DND-41 (cell line): ENCODE data around the gene CYP19A1.

Experiments used
- EZH2 ChIP-seq: IDR thresholded peaks from 3 replicates; pipeline ENCODE4 v1.6.1; 2012; ENCODE audit warnings: borderline replicate concordance, low read depth, mild to moderate bottlenecking, moderate library complexity, low read length, inconsistent platforms; ENCODE audit not compliant: severe bottlenecking
- TF ChIP-seq, protein P1 (sequence below): IDR thresholded peaks from 2 replicates; pipeline ENCODE4 v1.5.1; 2012; ENCODE audit warnings: borderline replicate concordance, low read length, moderate library complexity, mild to moderate bottlenecking; ENCODE audit not compliant: poor library complexity, severe bottlenecking; ENCODE audit errors: extremely low read depth

DNA sequence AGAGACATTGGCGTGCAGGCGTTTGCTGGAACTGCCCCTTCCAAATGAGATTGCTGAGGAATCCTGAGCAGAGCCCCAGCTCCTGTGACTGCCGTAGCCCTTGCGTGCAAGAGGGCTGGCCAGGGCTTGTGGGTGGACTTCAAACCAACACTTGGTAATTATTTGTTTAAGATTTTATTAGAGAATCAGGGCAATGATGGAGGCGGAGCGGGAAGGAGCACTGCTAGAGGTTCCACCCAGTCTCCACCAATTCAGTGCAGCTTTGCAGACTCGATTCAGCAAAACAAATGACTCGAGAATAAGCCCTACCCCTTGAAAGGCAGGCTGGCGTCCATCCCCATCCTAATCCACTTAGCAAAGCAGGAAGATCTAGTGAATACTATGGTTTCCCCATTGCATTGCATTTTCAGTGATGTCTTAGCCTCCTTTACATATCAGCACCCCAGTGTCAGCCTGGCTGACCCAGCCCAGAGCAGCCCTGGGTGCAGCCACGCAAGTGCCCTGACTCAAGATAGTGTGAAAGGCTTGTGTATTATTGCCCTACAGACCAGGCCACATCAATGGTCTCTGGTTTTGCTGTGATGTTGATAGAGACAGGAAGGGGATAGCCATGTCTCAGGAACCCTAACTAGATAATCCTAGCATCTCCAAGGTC, 29.1 kb upstream of the CYP19A1 start:
- TF ChIP-seq, protein P1, sequence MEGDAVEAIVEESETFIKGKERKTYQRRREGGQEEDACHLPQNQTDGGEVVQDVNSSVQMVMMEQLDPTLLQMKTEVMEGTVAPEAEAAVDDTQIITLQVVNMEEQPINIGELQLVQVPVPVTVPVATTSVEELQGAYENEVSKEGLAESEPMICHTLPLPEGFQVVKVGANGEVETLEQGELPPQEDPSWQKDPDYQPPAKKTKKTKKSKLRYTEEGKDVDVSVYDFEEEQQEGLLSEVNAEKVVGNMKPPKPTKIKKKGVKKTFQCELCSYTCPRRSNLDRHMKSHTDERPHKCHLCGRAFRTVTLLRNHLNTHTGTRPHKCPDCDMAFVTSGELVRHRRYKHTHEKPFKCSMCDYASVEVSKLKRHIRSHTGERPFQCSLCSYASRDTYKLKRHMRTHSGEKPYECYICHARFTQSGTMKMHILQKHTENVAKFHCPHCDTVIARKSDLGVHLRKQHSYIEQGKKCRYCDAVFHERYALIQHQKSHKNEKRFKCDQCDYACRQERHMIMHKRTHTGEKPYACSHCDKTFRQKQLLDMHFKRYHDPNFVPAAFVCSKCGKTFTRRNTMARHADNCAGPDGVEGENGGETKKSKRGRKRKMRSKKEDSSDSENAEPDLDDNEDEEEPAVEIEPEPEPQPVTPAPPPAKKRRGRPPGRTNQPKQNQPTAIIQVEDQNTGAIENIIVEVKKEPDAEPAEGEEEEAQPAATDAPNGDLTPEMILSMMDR = no peak
- no peak for TF ChIP-seq EZH2
